ENCODE data around the gene CTTNBP2.

- no peak for TF ChIP-seq ZNF792 (tag by site-specific recombination; IDR thresholded peaks at IDR 0.05)
- TF ChIP-seq YY1 (tag by site-specific recombination; IDR thresholded peaks at IDR 0.05): no peak
- TF ChIP-seq CTCF (tag by site-specific recombination; IDR thresholded peaks at IDR 0.05): no peak
- no peak for TF ChIP-seq KLF7 (tag by site-specific recombination; IDR thresholded peaks at IDR 0.05; ENCODE audit: borderline replicate concordance)
- no peak for TF ChIP-seq ATF2 (tag by site-specific recombination; IDR thresholded peaks at IDR 0.05; ENCODE audit: low read depth)
- TF ChIP-seq KLF16 (tag by site-specific recombination; IDR thresholded peaks at IDR 0.05): no peak
- TF ChIP-seq ZNF280D (tag by site-specific recombination; IDR thresholded peaks at IDR 0.05): no peak
- no peak for TF ChIP-seq ZNF639 (tag by site-specific recombination; IDR thresholded peaks at IDR 0.05)
- TF ChIP-seq ZNF707 (tag by site-specific recombination; IDR thresholded peaks at IDR 0.05): no peak
- no peak for TF ChIP-seq TSHZ1 (tag by site-specific recombination; IDR thresholded peaks at IDR 0.05; ENCODE audit: borderline replicate concordance)
- TF ChIP-seq ZBTB7A (tag by site-specific recombination; IDR thresholded peaks at IDR 0.05; ENCODE audit: low read depth): no peak
Observed at GRCh38 chr7:117685795-117686194, 187.4 kb downstream of the CTTNBP2 start.
